IMR-90 (cell line): ENCODE data around the gene MMP21. TPM values are rescaled to one million over a fixed set of nuclear protein-coding genes. Genes with fewer than 3 reads are reported as not detected.

Experiments
- ATAC-seq: fragments of 200-7000 bp; cut with Tn5 transposase; 2 replicates; pipeline ENCODE4 v1.9.1; 2020; ENCODE audit warnings: low read depth, mild to moderate bottlenecking, moderate library complexity
- BruUV-seq: library from RNA; stranded (reverse); fragments of 400-500 nt; replicated peaks from 2 replicates; lab custom pipeline; 2021; lab: Mats Ljungman, UMichigan
- CTCF ChIA-PET: fragments of 300-600 bp; formaldehyde crosslinking; extraction: SDS; loops from one replicate; lab custom pipeline; 2021; ENCODE audit warnings: antibody characterized with exemption; lab: Yijun Ruan, JAX
- POLR2A ChIA-PET: fragments of 300-600 bp; sonication (Branson Sonifier 250); formaldehyde crosslinking; loops from one replicate; lab custom pipeline; 2022; ENCODE audit warnings: antibody characterized with exemption; ENCODE audit not compliant: unreplicated experiment; lab: Charles Lee
- DNase-seq: peaks from one replicate; pipeline ENCODE4 v3.0.0; 2013
- H2AFZ ChIP-seq: replicated peaks from 2 replicates; pipeline ENCODE3; 2013; ENCODE audit warnings: low read length, mild to moderate bottlenecking; ENCODE audit not compliant: poor library complexity
- H2AK5ac ChIP-seq: 2 replicates; pipeline ENCODE4 v1.6.1; 2013; ENCODE audit warnings: low read depth, low read length, inconsistent platforms
- H2AK9ac ChIP-seq: replicated peaks from 2 replicates; pipeline ENCODE3; 2013; ENCODE audit warnings: mild to moderate bottlenecking, low read depth, low read length, moderate library complexity; ENCODE audit not compliant: poor library complexity
- H2BK120ac ChIP-seq: 2 replicates; pipeline ENCODE4 v1.6.1; 2013; ENCODE audit warnings: low read depth, low read length, inconsistent platforms
- H2BK15ac ChIP-seq: 3 replicates; pipeline ENCODE4 v1.6.1; 2013; ENCODE audit warnings: low read depth, low read length, inconsistent platforms
- H2BK20ac ChIP-seq: 2 replicates; pipeline ENCODE4 v1.6.1; 2013; ENCODE audit warnings: low read depth, mild to moderate bottlenecking, inconsistent platforms, low read length, moderate library complexity
- H2BK5ac ChIP-seq: 2 replicates; pipeline ENCODE4 v1.6.1; 2013; ENCODE audit warnings: mild to moderate bottlenecking, low read depth, low read length, inconsistent platforms; ENCODE audit not compliant: poor library complexity, severe bottlenecking
- H3K14ac ChIP-seq: replicated peaks from 2 replicates; pipeline ENCODE4 v1.6.1; 2013; ENCODE audit warnings: low read depth, low read length, inconsistent platforms
- H3K18ac ChIP-seq: 2 replicates; pipeline ENCODE4 v1.6.1; 2013; ENCODE audit warnings: low read depth, low read length, control low read depth
- H3K23ac ChIP-seq: 2 replicates; pipeline ENCODE4 v1.6.1; 2013; ENCODE audit warnings: low read depth, low read length, inconsistent platforms
- H3K27ac ChIP-seq: 2 replicates; pipeline ENCODE4 v1.5.1; 2013; ENCODE audit warnings: mild to moderate bottlenecking, control low read depth, low read length; ENCODE audit not compliant: insufficient read depth
- H3K27me3 ChIP-seq: 2 replicates; pipeline ENCODE4 v1.6.1; 2013; ENCODE audit warnings: low read length; ENCODE audit not compliant: control insufficient read depth, insufficient read depth
- H3K36me3 ChIP-seq: 2 replicates; pipeline ENCODE4 v1.6.1; 2013; ENCODE audit warnings: low read length, mixed read lengths; ENCODE audit not compliant: control insufficient read depth, insufficient read depth
- H3K4ac ChIP-seq: 2 replicates; pipeline ENCODE4 v1.6.1; 2013; ENCODE audit warnings: low read depth, low read length, inconsistent platforms
- H3K4me1 ChIP-seq: 2 replicates; pipeline ENCODE4 v1.6.1; 2013; ENCODE audit warnings: low read length, mixed read lengths; ENCODE audit not compliant: control insufficient read depth, insufficient read depth
- H3K4me2 ChIP-seq: 2 replicates; pipeline ENCODE4 v1.6.1; 2013; ENCODE audit warnings: low read depth, mild to moderate bottlenecking, control low read depth, low read length, moderate library complexity
- H3K4me3 ChIP-seq: 2 replicates; pipeline ENCODE4 v1.5.1; 2013; ENCODE audit warnings: low read depth, mild to moderate bottlenecking, control low read depth, low read length, moderate library complexity; ENCODE audit not compliant: insufficient read depth
- H3K56ac ChIP-seq: 2 replicates; pipeline ENCODE4 v1.6.1; 2013; ENCODE audit warnings: low read length, inconsistent platforms; ENCODE audit not compliant: insufficient read depth; ENCODE audit errors: extremely low read depth
- H3K79me1 ChIP-seq, 2 experiments: 2 replicates each; pipeline ENCODE4 v1.6.1; 2013; ENCODE audit warnings: low read length in 2 of 2, inconsistent platforms in 1 of 2, low read depth in 1 of 2
- H3K9ac ChIP-seq: 2 replicates; pipeline ENCODE4 v1.6.1; 2013; ENCODE audit warnings: low read depth, low read length, control low read depth
- H3K9me1 ChIP-seq: 2 replicates; pipeline ENCODE4 v1.6.1; 2013; ENCODE audit warnings: low read length, inconsistent platforms; ENCODE audit not compliant: insufficient read depth
- H3K9me3 ChIP-seq: 2 replicates; pipeline ENCODE4 v1.6.1; 2013; ENCODE audit warnings: low read length; ENCODE audit not compliant: control insufficient read depth, insufficient read depth
- H4K20me1 ChIP-seq: 2 replicates; pipeline ENCODE4 v1.6.1; 2013; ENCODE audit warnings: low read length, inconsistent platforms; ENCODE audit not compliant: insufficient read depth
- H4K5ac ChIP-seq: 2 replicates; pipeline ENCODE4 v1.6.1; 2013; ENCODE audit warnings: mild to moderate bottlenecking, low read depth, low read length, control low read depth
- H4K8ac ChIP-seq, 2 experiments: 2 replicates each; pipeline ENCODE4 v1.6.1; 2013; ENCODE audit warnings: low read depth in 2 of 2, low read length in 2 of 2, control low read depth in 1 of 2, inconsistent platforms in 1 of 2
- H4K91ac ChIP-seq: 2 replicates; pipeline ENCODE4 v1.6.1; 2013; ENCODE audit warnings: low read depth, low read length, inconsistent platforms; ENCODE audit not compliant: insufficient read depth
- MAFK ChIP-seq: IDR thresholded peaks from 2 replicates; pipeline ENCODE4 v1.6.1; 2012; ENCODE audit warnings: low read depth, low read length, improper control_type of control experiment
- POLR2A ChIP-seq: IDR thresholded peaks from 2 replicates; pipeline ENCODE4 v1.6.1; 2012; ENCODE audit warnings: mild to moderate bottlenecking, low read depth, low read length
- RAD21 ChIP-seq: IDR thresholded peaks from 2 replicates; pipeline ENCODE4 v1.6.1; 2012; ENCODE audit warnings: low read length, improper control_type of control experiment
- SMC3 ChIP-seq: fragments of 150-350 bp; IDR thresholded peaks from 2 replicates; pipeline ENCODE4 v1.6.1; 2016; ENCODE audit warnings: low read depth, mild to moderate bottlenecking, antibody characterized with exemption, low read length, moderate library complexity
- WGBS, 2 experiments: methylation state at CpG; one replicate each; pipeline versions ENCODE4 v1.1.5 to v1.1.7; 2013; ENCODE audit warnings: missing lambda C conversion rate in 2 of 2; ENCODE audit not compliant: insufficient read length in 1 of 2; ENCODE audit errors: extremely low coverage in 2 of 2; 5-methylcytosine and 5-hydroxymethylcytosine counted together
- dilution Hi-C: fragments of 300-500 bp; cut with HindIII; formaldehyde crosslinking; loops from one replicate; pipeline ENCODE4 v1.14.3; 2018; ENCODE audit warnings: low sequenced_read_pairs; ENCODE audit not compliant: unreplicated experiment
- in situ Hi-C: fragments of 300-500 bp; cut with MboI; formaldehyde crosslinking; loops from 3 replicates; pipeline ENCODE4 v1.14.3; 2019; ENCODE audit warnings: low sequenced_read_pairs, inconsistent platforms, mixed read lengths
- intact Hi-C: fragments of 100-400 bp; cut with micrococcal nuclease; formaldehyde crosslinking; loops from 2 replicates; pipeline ENCODE4 v1.10.0; 2022
- polyA plus RNA-seq, 3 experiments: library from polyadenylated mRNA; depleted of rRNA; stranded (reverse); fragments of >200 nt; gene quantifications; 2 replicates each; pipeline ENCODE4 v1.2.3, GENCODE V29; 2012; ENCODE audit warnings: low replicate concordance in 1 of 3
- total RNA-seq: library from RNA; depleted of rRNA; stranded (reverse); fragments of >200 nt; gene quantifications from 2 replicates; pipeline ENCODE4 v1.2.3, GENCODE V29; 2012
- TF ChIP-seq, protein P1 (sequence below): fragments of 150-350 bp; IDR thresholded peaks from 2 replicates; pipeline ENCODE4 v1.6.1; 2016; ENCODE audit warnings: low read depth, mild to moderate bottlenecking, low read length, moderate library complexity, borderline replicate concordance

Gene MMP21
- total and polyA plus RNA-seq, 2 of the 4 experiments (the other 2 are of a cell fraction), result not detected

DNA sequence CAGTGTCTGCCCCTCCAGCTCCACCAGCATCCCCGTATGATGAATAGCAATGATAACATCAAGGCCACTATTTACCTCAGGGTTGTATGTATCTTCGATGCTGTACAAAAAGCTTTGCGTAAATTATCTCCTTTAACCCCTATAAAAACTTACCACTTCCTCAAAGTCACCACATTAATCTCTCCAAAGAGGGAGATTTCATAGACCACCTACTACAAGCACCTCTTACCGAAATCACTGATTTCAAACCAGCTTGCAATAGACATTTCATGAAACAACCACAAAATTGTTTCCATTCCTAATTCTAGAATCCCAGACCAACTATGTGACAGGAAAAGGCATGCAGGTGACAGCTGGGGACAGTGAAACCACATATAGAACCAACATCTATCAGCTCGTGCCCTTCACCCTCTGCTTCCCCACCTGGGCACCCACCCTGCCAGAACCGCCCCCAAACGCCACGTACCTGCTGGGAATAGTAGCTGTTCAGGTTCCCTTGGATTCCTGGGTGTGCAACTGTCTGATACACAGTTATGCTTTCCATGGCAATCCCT lies 20.1 kb upstream of the MMP21 start:
- dilution Hi-C loops, result no loop called here
- Histone ChIP-seq H2AK5ac (no peak overlapping the region), H3K9me1 (peaks cover 3% of the 10 kb centered on the region), H3K9me3 (no peaks in the 10 kb centered on the region), H2AK9ac (no peak overlapping the region), H4K5ac (no peak overlapping the region), H2BK20ac (no peak overlapping the region), H4K91ac (no peak overlapping the region), H3K27ac (no peak overlapping the region), H3K4me1 (no peaks in the 10 kb centered on the region), H3K18ac (no peak overlapping the region), H2BK120ac (no peak overlapping the region), H3K9ac (no peak overlapping the region), H3K4me3 (no peak overlapping the region), H3K4ac (no peak overlapping the region), H3K4me2 (no peak overlapping the region), H3K36me3 (peaks cover 34% of the 10 kb centered on the region), H2BK15ac (no peak overlapping the region), H3K23ac (no peak overlapping the region), H2BK5ac (no peak overlapping the region), H3K56ac (no peak overlapping the region), H4K20me1 (no peaks in the 10 kb centered on the region), H3K79me1 (no peaks in the 10 kb centered on the region), H2AFZ (no peak overlapping the region), H3K14ac (no peak overlapping the region), H4K8ac (no peak overlapping the region), H3K27me3 (no peaks in the 10 kb centered on the region)
- in situ Hi-C loops, result no loop called here
- intact Hi-C loops, result no loop called here
- DNase-seq, result no peak
- ChIA-PET CTCF (no interaction called here), POLR2A (no interaction called here)
- WGBS, 2 experiments, result no CpG with 5 or more reads among the region's 8 CpGs
- ATAC-seq, result no peak
- BruUV-seq, result no TSS peak
- no peak for TF ChIP-seq POLR2A
- TF ChIP-seq, protein P1, sequence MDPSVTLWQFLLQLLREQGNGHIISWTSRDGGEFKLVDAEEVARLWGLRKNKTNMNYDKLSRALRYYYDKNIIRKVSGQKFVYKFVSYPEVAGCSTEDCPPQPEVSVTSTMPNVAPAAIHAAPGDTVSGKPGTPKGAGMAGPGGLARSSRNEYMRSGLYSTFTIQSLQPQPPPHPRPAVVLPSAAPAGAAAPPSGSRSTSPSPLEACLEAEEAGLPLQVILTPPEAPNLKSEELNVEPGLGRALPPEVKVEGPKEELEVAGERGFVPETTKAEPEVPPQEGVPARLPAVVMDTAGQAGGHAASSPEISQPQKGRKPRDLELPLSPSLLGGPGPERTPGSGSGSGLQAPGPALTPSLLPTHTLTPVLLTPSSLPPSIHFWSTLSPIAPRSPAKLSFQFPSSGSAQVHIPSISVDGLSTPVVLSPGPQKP, result no peak
- TF ChIP-seq MAFK, result no peak
- TF ChIP-seq RAD21, result no peak
- TF ChIP-seq SMC3, result no peak
